ENCODE data around the gene TRMT112. TPM values are rescaled to one million over a fixed set of nuclear protein-coding genes. Genes with fewer than 3 reads are reported as not detected.
A peak's percentile ranks its signal among the peaks of the same experiment; 100 is the strongest.

The TRMT112 gene
- total and polyA plus RNA-seq, 10 of the 15 experiments (the other 5 are each of a cell fraction or from before 2014, with no cell fraction given) = 212 to 455 (median 308) TPM

GRCh38 chr11:64269540-64270220 is 47.7 kb downstream of the TRMT112 start (continued):
- TF ChIP-seq NBN (IDR thresholded peaks at IDR 0.05) = peak; percentile 89; the same call in 1 of the 2 replicates
- no peak for TF ChIP-seq NFXL1 (IDR thresholded peaks at IDR 0.05; ENCODE audit: borderline replicate concordance)
- peak in 1 of 2 experiments; percentile 48; a peak in 1 of 4 replicates for TF ChIP-seq CEBPB (IDR thresholded peaks at IDR 0.05; ENCODE audit: borderline replicate concordance in 1 of 2, low read depth in 2 of 2, low read length in 2 of 2)
- peak; percentile 99 for TF ChIP-seq ZBTB40 (IDR thresholded peaks at IDR 0.05; ENCODE audit: borderline replicate concordance)
- TF ChIP-seq NR2F1 (conservative IDR thresholded peaks at IDR 0.05) = peak; percentile 91
- peak; percentile 96 for TF ChIP-seq ELK1 (IDR thresholded peaks at IDR 0.05; ENCODE audit: low read depth, low read length)
- TF ChIP-seq SIX5 (IDR thresholded peaks at IDR 0.05; ENCODE audit: low read depth, low read length, severe bottlenecking) = peak; percentile 91
- TF ChIP-seq SREBF1 (IDR thresholded peaks at IDR 0.05; ENCODE audit: low read length) = peak; percentile 86
- TF ChIP-seq, protein P1, sequence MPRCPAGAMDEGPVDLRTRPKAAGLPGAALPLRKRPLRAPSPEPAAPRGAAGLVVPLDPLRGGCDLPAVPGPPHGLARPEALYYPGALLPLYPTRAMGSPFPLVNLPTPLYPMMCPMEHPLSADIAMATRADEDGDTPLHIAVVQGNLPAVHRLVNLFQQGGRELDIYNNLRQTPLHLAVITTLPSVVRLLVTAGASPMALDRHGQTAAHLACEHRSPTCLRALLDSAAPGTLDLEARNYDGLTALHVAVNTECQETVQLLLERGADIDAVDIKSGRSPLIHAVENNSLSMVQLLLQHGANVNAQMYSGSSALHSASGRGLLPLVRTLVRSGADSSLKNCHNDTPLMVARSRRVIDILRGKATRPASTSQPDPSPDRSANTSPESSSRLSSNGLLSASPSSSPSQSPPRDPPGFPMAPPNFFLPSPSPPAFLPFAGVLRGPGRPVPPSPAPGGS (IDR thresholded peaks at IDR 0.05; ENCODE audit: borderline replicate concordance, insufficient read depth, low read depth, low read length, poor library complexity, severe bottlenecking) = peak; percentile 66
- TF ChIP-seq ZNF24 (IDR thresholded peaks at IDR 0.05) = no peak
- TF ChIP-seq MAX (IDR thresholded peaks at IDR 0.05; ENCODE audit: low read depth, low read length) = peak; percentile 32; the same call in 1 of the 2 replicates
- peak; percentile 50 for TF ChIP-seq NRF1 (conservative IDR thresholded peaks at IDR 0.05; ENCODE audit: low read depth, low read length)
- peak; percentile 85; the same call in 1 of the 2 replicates for TF ChIP-seq CBFB (IDR thresholded peaks at IDR 0.05; ENCODE audit: low read depth)
- TF ChIP-seq IKZF1 (conservative IDR thresholded peaks at IDR 0.05) = peak; percentile 100
- peak; percentile 15 for TF ChIP-seq RELA (IDR thresholded peaks at IDR 0.05; ENCODE audit: borderline replicate concordance, partially characterized antibody)
- no peak for TF ChIP-seq BCLAF1 (IDR thresholded peaks at IDR 0.05)
- peak; percentile 93 for TF ChIP-seq CREM (IDR thresholded peaks at IDR 0.05; ENCODE audit: low read depth)
- TF ChIP-seq, protein P2, sequence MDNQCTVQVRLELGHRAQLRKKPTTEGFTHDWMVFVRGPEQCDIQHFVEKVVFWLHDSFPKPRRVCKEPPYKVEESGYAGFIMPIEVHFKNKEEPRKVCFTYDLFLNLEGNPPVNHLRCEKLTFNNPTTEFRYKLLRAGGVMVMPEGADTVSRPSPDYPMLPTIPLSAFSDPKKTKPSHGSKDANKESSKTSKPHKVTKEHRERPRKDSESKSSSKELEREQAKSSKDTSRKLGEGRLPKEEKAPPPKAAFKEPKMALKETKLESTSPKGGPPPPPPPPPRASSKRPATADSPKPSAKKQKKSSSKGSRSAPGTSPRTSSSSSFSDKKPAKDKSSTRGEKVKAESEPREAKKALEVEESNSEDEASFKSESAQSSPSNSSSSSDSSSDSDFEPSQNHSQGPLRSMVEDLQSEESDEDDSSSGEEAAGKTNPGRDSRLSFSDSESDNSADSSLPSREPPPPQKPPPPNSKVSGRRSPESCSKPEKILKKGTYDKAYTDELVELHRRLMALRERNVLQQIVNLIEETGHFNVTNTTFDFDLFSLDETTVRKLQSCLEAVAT (IDR thresholded peaks at IDR 0.05) = no peak; the same call in 1 of the 2 replicates

Measured in GM12878 (cell line).